ENCODE results near the gene DNAAF3.
A peak's percentile ranks its signal among the peaks of the same experiment; 100 is the strongest.

The DNAAF3 gene

GRCh38 chr19:55132453-55133129 is 33.8 kb downstream of the DNAAF3 start:
- in situ Hi-C loops (cut with HindIII; ENCODE audit: low pct_ligation_motif_present, low pct_unique_long_range_greater_than_20kb, low sequenced_read_pairs), result no loop called here
- no peak for DNase-seq

GRCh38 chr19:55131421-55131820 is 35.0 kb downstream of the DNAAF3 start:
- in situ Hi-C loops (cut with HindIII; ENCODE audit: low pct_ligation_motif_present, low pct_unique_long_range_greater_than_20kb, low sequenced_read_pairs), result no loop called here
- no peak for DNase-seq

- in situ Hi-C loops (cut with HindIII; ENCODE audit: low pct_ligation_motif_present, low pct_unique_long_range_greater_than_20kb, low sequenced_read_pairs), result no loop called here
These were observed 47.4 kb downstream of the DNAAF3 start for GRCh38 chr19:55119053-55119452.

GRCh38 chr19:55118401-55118991 is 47.9 kb downstream of the DNAAF3 start:
- DNase-seq, result no peak
- in situ Hi-C loops (cut with HindIII; ENCODE audit: low pct_ligation_motif_present, low pct_unique_long_range_greater_than_20kb, low sequenced_read_pairs), result no loop called here

More at GRCh38 chr19:55119053-55119452, 47.4 kb downstream of the DNAAF3 start:
- DNase-seq, result no peak

GRCh38 chr19:55117663-55118391 is 48.6 kb downstream of the DNAAF3 start:
- in situ Hi-C loops (cut with HindIII; ENCODE audit: low pct_ligation_motif_present, low pct_unique_long_range_greater_than_20kb, low sequenced_read_pairs), result no loop called here
- peak; percentile 98 for DNase-seq

GRCh38 chr19:55116859-55117662 is 49.4 kb downstream of the DNAAF3 start, which contains the start of gene PPP1R12C:
Gene PPP1R12C, minus strand, starts transcription at chr19:55117637. Its CDS starts 94 bp downstream, at chr19:55117543.
- in situ Hi-C loops (cut with HindIII; ENCODE audit: low pct_ligation_motif_present, low pct_unique_long_range_greater_than_20kb, low sequenced_read_pairs), result no loop called here
- peak; percentile 16 for DNase-seq

GRCh38 chr19:55116232-55116858 is 50.1 kb downstream of the DNAAF3 start:
- in situ Hi-C loops (cut with HindIII; ENCODE audit: low pct_ligation_motif_present, low pct_unique_long_range_greater_than_20kb, low sequenced_read_pairs), result no loop called here
- peak; percentile 55 for DNase-seq

- in situ Hi-C loops (cut with HindIII; ENCODE audit: low pct_ligation_motif_present, low pct_unique_long_range_greater_than_20kb, low sequenced_read_pairs), result no loop called here
- DNase-seq, result no peak
These were observed 50.9 kb downstream of the DNAAF3 start for GRCh38 chr19:55115446-55116065.

- in situ Hi-C loops (cut with HindIII; ENCODE audit: low pct_ligation_motif_present, low pct_unique_long_range_greater_than_20kb, low sequenced_read_pairs), result no loop called here
- no peak for DNase-seq
These were observed 51.8 kb downstream of the DNAAF3 start for GRCh38 chr19:55114566-55115145.

GRCh38 chr19:55113570-55114039 is 52.8 kb downstream of the DNAAF3 start:
- in situ Hi-C loops (cut with HindIII; ENCODE audit: low pct_ligation_motif_present, low pct_unique_long_range_greater_than_20kb, low sequenced_read_pairs), result no loop called here
- DNase-seq, result peak; percentile 85

GRCh38 chr19:55112777-55113569 is 53.4 kb downstream of the DNAAF3 start:
- in situ Hi-C loops (cut with HindIII; ENCODE audit: low pct_ligation_motif_present, low pct_unique_long_range_greater_than_20kb, low sequenced_read_pairs), result no loop called here
- DNase-seq, result peak; percentile 62

- no peak for DNase-seq
- in situ Hi-C loops (cut with HindIII; ENCODE audit: low pct_ligation_motif_present, low pct_unique_long_range_greater_than_20kb, low sequenced_read_pairs), result no loop called here
These were observed 54.1 kb downstream of the DNAAF3 start for GRCh38 chr19:55112246-55112776.

- no peak for DNase-seq
- in situ Hi-C loops (cut with HindIII; ENCODE audit: low pct_ligation_motif_present, low pct_unique_long_range_greater_than_20kb, low sequenced_read_pairs), result no loop called here
These were observed 55.1 kb downstream of the DNAAF3 start for GRCh38 chr19:55111238-55111831.

- in situ Hi-C loops (cut with HindIII; ENCODE audit: low pct_ligation_motif_present, low pct_unique_long_range_greater_than_20kb, low sequenced_read_pairs), result no loop called here
- no peak for DNase-seq
These were observed 56.7 kb downstream of the DNAAF3 start for GRCh38 chr19:55109527-55110291.
